ENCODE data around the gene PAIP2.
"Not testable (repeated sequence)": the region's sequence is repeated elsewhere in the genome, so short reads cannot be mapped to it uniquely, and the experiment has no call there.

The PAIP2 gene

GRCh38 chr5:139408191-139408590, 66.5 kb downstream of the PAIP2 start:
- Histone ChIP-seq H3K4me1 (ENCODE audit: control insufficient read depth, insufficient read depth, low read length) (peaks cover 16% of the 10 kb centered on the region), H3K27me3 (replicated peaks; ENCODE audit: control insufficient read depth, insufficient read depth, low read length) (no peaks in the 10 kb centered on the region), H3K9ac (ENCODE audit: low read length) (no peak overlapping the region), H3K9me3 (ENCODE audit: control insufficient read depth, low read length) (no peaks in the 10 kb centered on the region), H3K4me3 (ENCODE audit: low read length) (no peak overlapping the region), H3K36me3 (ENCODE audit: control insufficient read depth, insufficient read depth, low read length, severe bottlenecking) (no peaks in the 10 kb centered on the region)
- no peak for DNase-seq (ENCODE audit: low read depth)

GRCh38 chr5:139409116-139409515, 67.5 kb downstream of the PAIP2 start:
- H3K27me3 ChIP-seq (replicated peaks; ENCODE audit: control insufficient read depth, insufficient read depth, low read length); H3K4me3 ChIP-seq (ENCODE audit: low read length); DNase-seq (ENCODE audit: low read depth); H3K9ac ChIP-seq (ENCODE audit: low read length); H3K9me3 ChIP-seq (ENCODE audit: control insufficient read depth, low read length); H3K36me3 ChIP-seq (ENCODE audit: control insufficient read depth, insufficient read depth, low read length, severe bottlenecking): not testable (repeated sequence)
- peaks cover 13% of the 10 kb centered on the region for H3K4me1 ChIP-seq (ENCODE audit: control insufficient read depth, insufficient read depth, low read length)

GRCh38 chr5:139410121-139410992, 68.7 kb downstream of the PAIP2 start:
- no peaks in the 10 kb centered on the region for H3K27me3 ChIP-seq (replicated peaks; ENCODE audit: control insufficient read depth, insufficient read depth, low read length)
- peaks cover 13% of the 10 kb centered on the region for H3K4me1 ChIP-seq (ENCODE audit: control insufficient read depth, insufficient read depth, low read length)
- DNase-seq (ENCODE audit: low read depth), result peak; percentile 3
- no peaks in the 10 kb centered on the region for H3K36me3 ChIP-seq (ENCODE audit: control insufficient read depth, insufficient read depth, low read length, severe bottlenecking)
- no peaks in the 10 kb centered on the region for H3K9me3 ChIP-seq (ENCODE audit: control insufficient read depth, low read length)
- no peak overlapping the region for H3K4me3 ChIP-seq (ENCODE audit: low read length)
- peak overlapping the region; percentile 62 for H3K9ac ChIP-seq (ENCODE audit: low read length)

- peaks cover 13% of the 10 kb centered on the region for H3K4me1 ChIP-seq (ENCODE audit: control insufficient read depth, insufficient read depth, low read length)
- peak overlapping the region; percentile 62 for H3K9ac ChIP-seq (ENCODE audit: low read length)
- H3K36me3 ChIP-seq (ENCODE audit: control insufficient read depth, insufficient read depth, low read length, severe bottlenecking), result no peaks in the 10 kb centered on the region
- no peak for DNase-seq (ENCODE audit: low read depth)
- no peaks in the 10 kb centered on the region for H3K27me3 ChIP-seq (replicated peaks; ENCODE audit: control insufficient read depth, insufficient read depth, low read length)
- H3K4me3 ChIP-seq (ENCODE audit: low read length), result no peak overlapping the region
- H3K9me3 ChIP-seq (ENCODE audit: control insufficient read depth, low read length), result no peaks in the 10 kb centered on the region
These were observed 69.6 kb downstream of the PAIP2 start for GRCh38 chr5:139410993-139411828.

- Histone ChIP-seq H3K9ac (ENCODE audit: low read length) (no peak overlapping the region), H3K4me3 (ENCODE audit: low read length) (no peak overlapping the region), H3K9me3 (ENCODE audit: control insufficient read depth, low read length) (no peaks in the 10 kb centered on the region), H3K4me1 (ENCODE audit: control insufficient read depth, insufficient read depth, low read length) (peaks cover 13% of the 10 kb centered on the region), H3K27me3 (replicated peaks; ENCODE audit: control insufficient read depth, insufficient read depth, low read length) (no peaks in the 10 kb centered on the region), H3K36me3 (ENCODE audit: control insufficient read depth, insufficient read depth, low read length, severe bottlenecking) (no peaks in the 10 kb centered on the region)
- DNase-seq (ENCODE audit: low read depth), result no peak
These were observed 71.5 kb downstream of the PAIP2 start for GRCh38 chr5:139413153-139413552.

- no peaks in the 10 kb centered on the region for H3K9me3 ChIP-seq (ENCODE audit: control insufficient read depth, low read length)
- H3K36me3 ChIP-seq (ENCODE audit: control insufficient read depth, insufficient read depth, low read length, severe bottlenecking), result no peaks in the 10 kb centered on the region
- peaks cover 13% of the 10 kb centered on the region for H3K4me1 ChIP-seq (ENCODE audit: control insufficient read depth, insufficient read depth, low read length)
- H3K9ac ChIP-seq (ENCODE audit: low read length), result no peak overlapping the region
- no peak overlapping the region for H3K4me3 ChIP-seq (ENCODE audit: low read length)
- DNase-seq (ENCODE audit: low read depth), result no peak
- H3K27me3 ChIP-seq (replicated peaks; ENCODE audit: control insufficient read depth, insufficient read depth, low read length), result no peaks in the 10 kb centered on the region
These were observed 72.3 kb downstream of the PAIP2 start for GRCh38 chr5:139413963-139414362.

GRCh38 chr5:139414581-139415130, 73.0 kb downstream of the PAIP2 start:
- Histone ChIP-seq H3K4me3 (ENCODE audit: low read length) (no peak overlapping the region), H3K36me3 (ENCODE audit: control insufficient read depth, insufficient read depth, low read length, severe bottlenecking) (no peaks in the 10 kb centered on the region), H3K4me1 (ENCODE audit: control insufficient read depth, insufficient read depth, low read length) (peaks cover 13% of the 10 kb centered on the region), H3K9ac (ENCODE audit: low read length) (no peak overlapping the region), H3K27me3 (replicated peaks; ENCODE audit: control insufficient read depth, insufficient read depth, low read length) (no peaks in the 10 kb centered on the region), H3K9me3 (ENCODE audit: control insufficient read depth, low read length) (no peaks in the 10 kb centered on the region)
- no peak for DNase-seq (ENCODE audit: low read depth)

- peaks cover 11% of the 10 kb centered on the region for H3K4me1 ChIP-seq (ENCODE audit: control insufficient read depth, insufficient read depth, low read length)
- peaks cover 3% of the 10 kb centered on the region for H3K36me3 ChIP-seq (ENCODE audit: control insufficient read depth, insufficient read depth, low read length, severe bottlenecking)
- H3K27me3 ChIP-seq (replicated peaks; ENCODE audit: control insufficient read depth, insufficient read depth, low read length), result no peaks in the 10 kb centered on the region
- H3K4me3 ChIP-seq (ENCODE audit: low read length), result no peak overlapping the region
- H3K9ac ChIP-seq (ENCODE audit: low read length), result no peak overlapping the region
- H3K9me3 ChIP-seq (ENCODE audit: control insufficient read depth, low read length), result no peaks in the 10 kb centered on the region
- DNase-seq (ENCODE audit: low read depth), result no peak
These were observed 73.7 kb downstream of the PAIP2 start for GRCh38 chr5:139415221-139415861.

- Histone ChIP-seq H3K4me3 (ENCODE audit: low read length) (no peak overlapping the region), H3K9me3 (ENCODE audit: control insufficient read depth, low read length) (no peaks in the 10 kb centered on the region), H3K36me3 (ENCODE audit: control insufficient read depth, insufficient read depth, low read length, severe bottlenecking) (peaks cover 6% of the 10 kb centered on the region), H3K27me3 (replicated peaks; ENCODE audit: control insufficient read depth, insufficient read depth, low read length) (no peaks in the 10 kb centered on the region), H3K9ac (ENCODE audit: low read length) (no peak overlapping the region), H3K4me1 (ENCODE audit: control insufficient read depth, insufficient read depth, low read length) (peaks cover 6% of the 10 kb centered on the region)
- DNase-seq (ENCODE audit: low read depth), result no peak
These were observed 74.2 kb downstream of the PAIP2 start for GRCh38 chr5:139415869-139416268.

- Histone ChIP-seq H3K36me3 (ENCODE audit: control insufficient read depth, insufficient read depth, low read length, severe bottlenecking) (peaks cover 6% of the 10 kb centered on the region), H3K4me3 (ENCODE audit: low read length) (no peak overlapping the region), H3K9me3 (ENCODE audit: control insufficient read depth, low read length) (no peaks in the 10 kb centered on the region), H3K9ac (ENCODE audit: low read length) (no peak overlapping the region), H3K4me1 (ENCODE audit: control insufficient read depth, insufficient read depth, low read length) (no peaks in the 10 kb centered on the region), H3K27me3 (replicated peaks; ENCODE audit: control insufficient read depth, insufficient read depth, low read length) (no peaks in the 10 kb centered on the region)
- DNase-seq (ENCODE audit: low read depth), result no peak
These were observed 75.0 kb downstream of the PAIP2 start for GRCh38 chr5:139416651-139417050.

GRCh38 chr5:139417214-139417613, 75.6 kb downstream of the PAIP2 start:
- Histone ChIP-seq H3K4me3 (ENCODE audit: low read length) (no peak overlapping the region), H3K4me1 (ENCODE audit: control insufficient read depth, insufficient read depth, low read length) (no peaks in the 10 kb centered on the region), H3K9me3 (ENCODE audit: control insufficient read depth, low read length) (no peaks in the 10 kb centered on the region), H3K27me3 (replicated peaks; ENCODE audit: control insufficient read depth, insufficient read depth, low read length) (no peaks in the 10 kb centered on the region), H3K36me3 (ENCODE audit: control insufficient read depth, insufficient read depth, low read length, severe bottlenecking) (peaks cover 6% of the 10 kb centered on the region), H3K9ac (ENCODE audit: low read length) (no peak overlapping the region)
- DNase-seq (ENCODE audit: low read depth), result peak; percentile 3

Measured in adipocyte (in vitro differentiated cells).